Heart right ventricle (tissue), 16 donors: ENCODE results near the gene GRIN3B. TPM values are rescaled to one million over a fixed set of nuclear protein-coding genes. Genes with fewer than 3 reads are reported as not detected.
A peak's percentile ranks its signal among the peaks of the same experiment; 100 is the strongest.

ENCODE experiments used
- ATAC-seq, 8 donors: fragments of 200-7000 bp; cut with Tn5 transposase; one replicate each; pipeline ENCODE4 v1.9.1; 2020; ENCODE audit warnings: mild to moderate bottlenecking in 8 of 8, moderate library complexity in 8 of 8, moderate number of reproducible peaks in 1 of 8
- DNase-seq, 2 donors: peaks; one replicate each; pipeline ENCODE4 v3.0.0-alpha.2; 2020
- H3K27ac ChIP-seq, 10 donors: fragments of 200-600 bp; sonication (generic) in 2 of 10; one replicate each; pipeline versions ENCODE4 v1.5.0 to v1.8.0; 2020 to 2022; ENCODE audit warnings: mild to moderate bottlenecking in 3 of 10
- H3K27me3 ChIP-seq, 7 donors: fragments of 200-600 bp; one replicate each; pipeline ENCODE4 v1.8.0; 2021 to 2022; ENCODE audit warnings: mild to moderate bottlenecking in 2 of 7
- H3K36me3 ChIP-seq, 9 donors: fragments of 200-600 bp; sonication (generic) in 1 of 9; one replicate each; pipeline versions ENCODE4 v1.5.0 to v1.8.0; 2020 to 2022; ENCODE audit warnings: mild to moderate bottlenecking in 2 of 9
- H3K4me1 ChIP-seq, 9 donors: fragments of 200-600 bp; sonication (generic) in 1 of 9; one replicate each; pipeline versions ENCODE4 v1.5.0 to v1.8.0; 2020 to 2022; ENCODE audit warnings: mild to moderate bottlenecking in 4 of 9
- H3K4me3 ChIP-seq, 10 donors: fragments of 200-600 bp; sonication (generic) in 2 of 10; one replicate each; pipeline versions ENCODE4 v1.5.0 to v1.8.0; 2020 to 2022; ENCODE audit warnings: mild to moderate bottlenecking in 7 of 10, moderate library complexity in 2 of 10
- H3K9me3 ChIP-seq, 11 donors: fragments of 200-600 bp in 10 of 11; sonication (generic) in 2 of 11; one replicate each; pipeline versions ENCODE4 v1.5.0 to v1.8.0; 2013 to 2022; ENCODE audit warnings: mild to moderate bottlenecking in 2 of 11, control low read depth in 1 of 11, moderate library complexity in 1 of 11
- WGBS, 2 donors: extraction: QIAGEN DNeasy Blood & Tissue Kit; methylation state at CpG; one replicate each; pipeline ENCODE4 v1.1.7; 2013; ENCODE audit warnings: inconsistent platforms in 1 of 2; 5-methylcytosine and 5-hydroxymethylcytosine counted together
- intact Hi-C, 10 donors: fragments of 100-400 bp; cut with DNase I; formaldehyde crosslinking; loops; one replicate each; pipeline versions ENCODE4 v1.11.1 to v1.14.2; 2022
- polyA plus RNA-seq, 2 donors: library from polyadenylated mRNA; stranded (reverse); fragments of 200-250 nt; gene quantifications; one replicate each; pipeline ENCODE4 v1.2.3, GENCODE V29; 2013
- total RNA-seq, 10 donors: library from RNA; stranded (reverse); fragmentation: NEBNext Ultra II Directional in 3 of 10; extraction: Animal tissue kit (Norgen Biotek cat#: 25700) in 3 of 10; gene quantifications; one replicate each; pipeline versions ENCODE4 v1.2.1 to v1.2.4, GENCODE V29; 2021 to 2023
- TF ChIP-seq, protein P1 (sequence below), 9 donors: fragments of 200-600 bp; sonication (generic) in 2 of 9; IDR thresholded peaks; one replicate each; pipeline versions ENCODE4 v1.5.0 to v1.8.0; 2021 to 2022; ENCODE audit warnings: antibody characterized with exemption in 9 of 9, mild to moderate bottlenecking in 5 of 9, moderate library complexity in 1 of 9
- donor health status: Arrhythmogenic right ventricular cardiomyopathy.
- donor health status: ischemic (EF 13 %, LVEDD 7.1; RV severe dilation, severe dysfunction).
- donor health status: healthy with polysubstance abuse.
- donor health status: DM: no; HTN: yes; CAD: no.
- donor health status: DM: no; HTN: no; CAD: no.
- donor health status: ischemic (EF 25% LVEDD 6.9; RV normal size, moderate dysfunction).
- donor health status: ischemic (EF 25% LVEDD 5.7; RV mildly dilated, moderate dysfunction).
- donor health status: healthy.
- donor health status: DM: yes; HTN: yes; CAD: no.
- donor health status: Ischemic cardiomyopathy.
- donor health status: ischemic (EF 35%, LVEDD 5.7; RV mildly dilated, moderate dysfunction).
- donor health status: nonischemic (EF 11% LVEDD 7.7; RV severe dilation, severe dysfunction).
- donor health status: DM: yes; HTN: yes; CAD: no.
- donor health status: PGD.
- donor health status: ischemic (EF 29% LVEDD 5.4; RV normal size, mild dysfunction).
- donor health status: nonischemic (EF 23%, LVEDD 6.1; RV moderate dilation, normal function).

GRIN3B gene
- total and polyA plus RNA-seq, 12 donors: 0.01 to 0.10 (median 0.08) TPM; not detected in 8

DNA sequence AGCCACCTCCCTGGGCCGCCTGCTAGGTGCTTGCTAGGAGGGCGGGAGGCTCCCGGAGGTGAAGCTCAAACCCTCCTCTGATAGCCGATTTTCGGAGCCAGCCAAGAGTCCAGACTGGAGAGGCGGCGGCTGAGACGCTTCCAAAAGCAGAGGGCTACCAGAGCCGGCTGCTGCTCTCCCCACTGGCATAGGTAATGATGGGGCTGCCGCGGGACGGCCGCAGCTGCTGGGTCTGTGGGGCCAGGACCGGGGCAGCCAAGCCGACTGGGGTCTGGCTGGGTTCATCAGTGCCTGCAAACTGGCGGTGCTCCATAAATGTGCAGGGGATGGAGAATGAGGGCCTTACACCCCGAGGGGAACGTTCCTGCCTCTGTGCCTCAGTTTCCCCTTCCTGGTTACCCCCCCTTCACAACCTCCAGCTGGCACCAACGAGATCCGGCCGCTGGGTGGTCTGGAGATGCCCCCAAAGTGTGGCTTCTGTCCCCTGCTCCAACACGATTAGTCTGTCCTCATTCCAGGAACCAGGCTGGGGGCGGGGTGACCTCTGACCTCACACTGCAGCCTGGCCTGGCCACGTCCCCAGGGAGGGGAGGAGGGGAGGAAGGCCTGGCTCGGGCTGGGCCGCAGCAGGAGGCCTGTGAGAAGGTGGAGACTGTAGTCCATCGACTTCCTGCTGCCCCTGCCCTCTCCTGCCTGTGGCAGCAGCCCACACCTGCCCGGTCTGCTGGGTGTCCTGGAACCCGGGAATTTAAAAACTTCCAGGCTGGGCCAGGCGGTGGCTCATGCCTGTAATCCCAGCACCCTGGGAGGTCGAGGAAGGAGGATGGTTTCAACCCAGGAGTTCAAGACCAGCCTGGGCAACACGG is 19.9 kb upstream of the GRIN3B start:
- WGBS, 2 donors: 30 to 33% methylated on average over 32 of the region's 32 CpGs
- intact Hi-C loops: loop anchor here in 7 of 10 donors (5.0 to 10.0 kb wide), 6 partner anchors 116 to 213 kb away; partner anchors contain the start of genes CFD (in 2 of the 7) and ELANE (in 1 of the 7)
- ATAC-seq: no peak
- H3K4me3 ChIP-seq: no peak overlapping the region
- no peaks in the 10 kb centered on the region for H3K9me3 ChIP-seq
- no peaks in the 10 kb centered on the region for H3K27me3 ChIP-seq
- peaks cover 4 to 35% (median 22%) of the 10 kb centered on the region in 9 donors for H3K4me1 ChIP-seq
- TF ChIP-seq, protein P1, sequence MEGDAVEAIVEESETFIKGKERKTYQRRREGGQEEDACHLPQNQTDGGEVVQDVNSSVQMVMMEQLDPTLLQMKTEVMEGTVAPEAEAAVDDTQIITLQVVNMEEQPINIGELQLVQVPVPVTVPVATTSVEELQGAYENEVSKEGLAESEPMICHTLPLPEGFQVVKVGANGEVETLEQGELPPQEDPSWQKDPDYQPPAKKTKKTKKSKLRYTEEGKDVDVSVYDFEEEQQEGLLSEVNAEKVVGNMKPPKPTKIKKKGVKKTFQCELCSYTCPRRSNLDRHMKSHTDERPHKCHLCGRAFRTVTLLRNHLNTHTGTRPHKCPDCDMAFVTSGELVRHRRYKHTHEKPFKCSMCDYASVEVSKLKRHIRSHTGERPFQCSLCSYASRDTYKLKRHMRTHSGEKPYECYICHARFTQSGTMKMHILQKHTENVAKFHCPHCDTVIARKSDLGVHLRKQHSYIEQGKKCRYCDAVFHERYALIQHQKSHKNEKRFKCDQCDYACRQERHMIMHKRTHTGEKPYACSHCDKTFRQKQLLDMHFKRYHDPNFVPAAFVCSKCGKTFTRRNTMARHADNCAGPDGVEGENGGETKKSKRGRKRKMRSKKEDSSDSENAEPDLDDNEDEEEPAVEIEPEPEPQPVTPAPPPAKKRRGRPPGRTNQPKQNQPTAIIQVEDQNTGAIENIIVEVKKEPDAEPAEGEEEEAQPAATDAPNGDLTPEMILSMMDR (IDR thresholded peaks at IDR 0.05): no peak
- no peak overlapping the region for H3K27ac ChIP-seq
- peak in 1 of 2 donors; percentile 44 for DNase-seq
- H3K36me3 ChIP-seq: no peaks in the 10 kb centered on the region

DNA sequence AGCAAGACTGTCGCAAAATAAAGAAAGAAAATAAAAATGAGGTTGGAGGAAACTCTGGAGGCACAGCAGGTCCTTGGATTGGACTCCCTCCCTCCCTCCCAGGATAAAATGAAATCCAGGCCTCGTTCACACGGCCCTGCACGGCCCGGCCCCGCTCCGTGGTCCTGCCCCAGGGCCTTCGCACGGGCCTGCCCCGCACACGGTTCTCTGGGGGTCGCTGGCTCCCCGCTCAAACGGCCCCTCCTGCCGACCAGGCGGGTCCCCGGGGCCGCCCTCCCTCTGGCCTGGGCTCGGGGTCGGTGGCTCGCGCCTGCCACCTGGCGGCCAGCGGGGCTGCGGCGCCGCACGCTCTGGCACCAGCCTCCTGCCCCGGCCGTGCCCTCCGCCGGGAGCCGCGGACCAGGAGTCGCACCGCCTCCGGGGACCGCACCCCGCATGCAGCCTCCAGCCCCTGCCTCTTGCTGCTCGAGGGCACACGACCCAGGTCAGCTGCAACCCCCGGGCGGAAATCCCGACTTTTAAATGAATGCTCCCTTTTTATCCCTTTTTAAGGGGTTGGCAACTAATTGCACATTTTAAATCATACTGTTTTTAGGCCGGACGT is 17.6 kb upstream of the GRIN3B start:
- H3K27me3 ChIP-seq: no peaks in the 10 kb centered on the region
- H3K9me3 ChIP-seq: no peaks in the 10 kb centered on the region
- WGBS, 2 donors: 1% methylated on average over 46 of the region's 46 CpGs
- intact Hi-C loops: loop anchor here (1.0 to 10.0 kb wide), 11 partner anchors 58 to 215 kb away; partner anchors contain the start of genes CFD (in 2 of the 10) and ELANE (in 1 of the 10)
- ATAC-seq: peak; percentile 69 to 86 (median 76)
- H3K4me3 ChIP-seq: peak overlapping the region in 9 of 10 donors; percentile 28 to 52 (median 41)
- TF ChIP-seq, protein P1 (IDR thresholded peaks at IDR 0.05): peak; percentile 76 to 99 (median 94)
- peak overlapping the region in 6 of 10 donors; percentile 17 to 92 (median 33) for H3K27ac ChIP-seq
- peaks cover 4 to 36% (median 22%) of the 10 kb centered on the region in 9 donors for H3K4me1 ChIP-seq
- peaks cover 0 to 22% (median 8%) of the 10 kb centered on the region in 9 donors for H3K36me3 ChIP-seq
- peak; percentile 54 to 83 for DNase-seq

GRCh38 chr19:984165-984967 is 15.9 kb upstream of the GRIN3B start, which contains the start of gene WDR18:
Gene WDR18 (plus strand): TSS chr19:984345. CDS start chr19:984354, 9 bp downstream.
- TF ChIP-seq, protein P1 (IDR thresholded peaks at IDR 0.05): peak in 6 of 9 donors; percentile 14 to 48 (median 35)
- intact Hi-C loops: loop anchor here in 7 of 10 donors (1.0 to 10.0 kb wide), 7 partner anchors 37 to 217 kb away; partner anchors contain the start of genes CFD (in 2 of the 7), ELANE (in 1 of the 7), RNU6-2 (in 1 of the 7) and TMEM259 (in 1 of the 7)
- H3K9me3 ChIP-seq: no peaks in the 10 kb centered on the region
- H3K36me3 ChIP-seq: peaks cover 0 to 31% (median 8%) of the 10 kb centered on the region in 9 donors
- peak within 1 kb of the TSS; percentile 49 to 99 (median 94) for H3K4me3 ChIP-seq
- ATAC-seq (peak; percentile 92 to 97 (median 96)), DNase-seq (peak; percentile 94 to 95)
- peak within 1 kb of the TSS in 9 of 10 donors; percentile 77 to 92 (median 87) for H3K27ac ChIP-seq
- WGBS, 2 donors: 0 to 1% methylated on average over 78 of the region's 78 CpGs
- H3K4me1 ChIP-seq: peaks cover 4 to 36% (median 22%) of the 10 kb centered on the region in 9 donors
- no peaks in the 10 kb centered on the region for H3K27me3 ChIP-seq
